Measurements from ENCODE around the gene MMP17. TPM values are rescaled to one million over a fixed set of nuclear protein-coding genes. Genes with fewer than 3 reads are reported as not detected.

MMP17 gene
- 1 to 10 TPM in 1 of 2 experiments, under 1 TPM in 1; 0.48 to 1.1 TPM for total RNA-seq

- H3K27ac Mint-ChIP-seq, result no peak within 1 kb of the TSS
- CTCF ChIA-PET, result interaction anchor here (3.0 kb wide), 1 partner anchor 723 kb away, joined by 16 read pairs; no protein-coding TSS in a partner anchor
These were observed at the start of gene MMP17 for GRCh38 chr12:131827961-131828534. TSS of gene MMP17 (plus strand) at chr12:131828393. CDS start at chr12:131828495, 102 bp downstream.

GRCh38 chr12:131779027-131779426, 49.2 kb upstream of the MMP17 start:
- H3K27me3 Mint-ChIP-seq, result no peaks in the 10 kb centered on the region
- peaks cover 50% of the 10 kb centered on the region for H3K36me3 Mint-ChIP-seq (ENCODE audit: low read depth)
- peaks cover 11% of the 10 kb centered on the region for H3K4me1 Mint-ChIP-seq
- H3K9me3 Mint-ChIP-seq, result no peaks in the 10 kb centered on the region
- no peak overlapping the region for H3K27ac Mint-ChIP-seq
- no peak for DNase-seq
- POLR2A ChIA-PET, result no interaction called here
- H3K4me3 Mint-ChIP-seq, result no peak overlapping the region
- CTCF ChIA-PET, result no interaction called here

More at GRCh38 chr12:131827961-131828534, at the start of gene MMP17:
- POLR2A ChIA-PET, result no interaction called here
- H3K4me1 Mint-ChIP-seq, result peaks cover 11% of the 10 kb centered on the region
- no peak for DNase-seq
- peak within 1 kb of the TSS; percentile 13 for H3K4me3 Mint-ChIP-seq
- no peaks in the 10 kb centered on the region for H3K36me3 Mint-ChIP-seq (ENCODE audit: low read depth)
- no peaks in the 10 kb centered on the region for H3K9me3 Mint-ChIP-seq
- peaks cover 40% of the 10 kb centered on the region for H3K27me3 Mint-ChIP-seq

- no peak overlapping the region for H3K4me3 Mint-ChIP-seq
These were observed 46.1 kb upstream of the MMP17 start for GRCh38 chr12:131782061-131782460.

GRCh38 chr12:131783915-131784541, 44.2 kb upstream of the MMP17 start:
- Mint-ChIP-seq H3K4me3 (no peak overlapping the region), H3K36me3 (ENCODE audit: low read depth) (peaks cover 41% of the 10 kb centered on the region), H3K4me1 (no peaks in the 10 kb centered on the region), H3K9me3 (no peaks in the 10 kb centered on the region), H3K27me3 (no peaks in the 10 kb centered on the region), H3K27ac (no peak overlapping the region)
- no peak for DNase-seq
- ChIA-PET POLR2A (no interaction called here), CTCF (no interaction called here)

More at GRCh38 chr12:131782061-131782460, 46.1 kb upstream of the MMP17 start:
- ChIA-PET CTCF (no interaction called here), POLR2A (interaction anchor here (1.4 kb wide), 1 partner anchor 148 kb away, joined by 3 read pairs; no protein-coding TSS in a partner anchor)
- H3K4me1 Mint-ChIP-seq, result no peaks in the 10 kb centered on the region
- no peak for DNase-seq
- no peaks in the 10 kb centered on the region for H3K9me3 Mint-ChIP-seq
- peaks cover 51% of the 10 kb centered on the region for H3K36me3 Mint-ChIP-seq (ENCODE audit: low read depth)
- no peak overlapping the region for H3K27ac Mint-ChIP-seq
- H3K27me3 Mint-ChIP-seq, result no peaks in the 10 kb centered on the region

GRCh38 chr12:131784909-131785762, 43.1 kb upstream of the MMP17 start:
- H3K9me3 Mint-ChIP-seq, result no peaks in the 10 kb centered on the region
- POLR2A ChIA-PET, result interaction anchor here (1.2 kb wide), 1 partner anchor 10 kb away, joined by 5 read pairs; no protein-coding TSS in a partner anchor
- H3K27me3 Mint-ChIP-seq, result no peaks in the 10 kb centered on the region
- no peak for DNase-seq
- peak overlapping the region; percentile 24 for H3K27ac Mint-ChIP-seq
- H3K4me1 Mint-ChIP-seq, result no peaks in the 10 kb centered on the region
- CTCF ChIA-PET, result no interaction called here
- no peak overlapping the region for H3K4me3 Mint-ChIP-seq
- peaks cover 46% of the 10 kb centered on the region for H3K36me3 Mint-ChIP-seq (ENCODE audit: low read depth)

- Mint-ChIP-seq H3K36me3 (ENCODE audit: low read depth) (peaks cover 49% of the 10 kb centered on the region), H3K9me3 (no peaks in the 10 kb centered on the region), H3K27me3 (no peaks in the 10 kb centered on the region), H3K4me3 (no peak overlapping the region), H3K4me1 (no peaks in the 10 kb centered on the region), H3K27ac (no peak overlapping the region)
- ChIA-PET POLR2A (interaction anchor here (0.8 to 1.2 kb wide), 2 partner anchors 9 to 51 kb away, joined by 3 to 5 read pairs; no protein-coding TSS in a partner anchor), CTCF (no interaction called here)
- DNase-seq, result no peak
These were observed 42.3 kb upstream of the MMP17 start for GRCh38 chr12:131785763-131786330.

GRCh38 chr12:131786331-131786730, 41.9 kb upstream of the MMP17 start:
- Mint-ChIP-seq H3K4me3 (no peak overlapping the region), H3K27ac (no peak overlapping the region), H3K27me3 (no peaks in the 10 kb centered on the region), H3K36me3 (ENCODE audit: low read depth) (peaks cover 52% of the 10 kb centered on the region), H3K4me1 (no peaks in the 10 kb centered on the region), H3K9me3 (no peaks in the 10 kb centered on the region)
- CTCF ChIA-PET, result no interaction called here
- POLR2A ChIA-PET, result interaction anchor here (0.8 kb wide), 1 partner anchor 52 kb away, joined by 3 read pairs; no protein-coding TSS in a partner anchor
- DNase-seq, result no peak

GRCh38 chr12:131787143-131787660, 41.0 kb upstream of the MMP17 start:
- Mint-ChIP-seq H3K36me3 (ENCODE audit: low read depth) (peaks cover 53% of the 10 kb centered on the region), H3K9me3 (no peaks in the 10 kb centered on the region)
- CTCF ChIA-PET, result no interaction called here

GRCh38 chr12:131788070-131788469, 40.1 kb upstream of the MMP17 start:
- no peak for DNase-seq
- no peaks in the 10 kb centered on the region for H3K4me1 Mint-ChIP-seq
- ChIA-PET CTCF (no interaction called here), POLR2A (no interaction called here)
- no peaks in the 10 kb centered on the region for H3K27me3 Mint-ChIP-seq
- H3K36me3 Mint-ChIP-seq (ENCODE audit: low read depth), result peaks cover 51% of the 10 kb centered on the region
- no peaks in the 10 kb centered on the region for H3K9me3 Mint-ChIP-seq
- no peak overlapping the region for H3K4me3 Mint-ChIP-seq
- no peak overlapping the region for H3K27ac Mint-ChIP-seq

More at GRCh38 chr12:131787143-131787660, 41.0 kb upstream of the MMP17 start:
- H3K27me3 Mint-ChIP-seq, result no peaks in the 10 kb centered on the region
- no peaks in the 10 kb centered on the region for H3K4me1 Mint-ChIP-seq
- no peak for DNase-seq
- no peak overlapping the region for H3K27ac Mint-ChIP-seq
- POLR2A ChIA-PET, result no interaction called here
- no peak overlapping the region for H3K4me3 Mint-ChIP-seq

- Mint-ChIP-seq H3K4me3 (no peak overlapping the region), H3K27me3 (no peaks in the 10 kb centered on the region), H3K36me3 (ENCODE audit: low read depth) (peaks cover 51% of the 10 kb centered on the region), H3K9me3 (no peaks in the 10 kb centered on the region), H3K4me1 (no peaks in the 10 kb centered on the region), H3K27ac (no peak overlapping the region)
- ChIA-PET POLR2A (no interaction called here), CTCF (no interaction called here)
- no peak for DNase-seq
These were observed 38.6 kb upstream of the MMP17 start for GRCh38 chr12:131789638-131790037.

- no peak for DNase-seq
- H3K9me3 Mint-ChIP-seq, result no peaks in the 10 kb centered on the region
- H3K36me3 Mint-ChIP-seq (ENCODE audit: low read depth), result peaks cover 47% of the 10 kb centered on the region
- ChIA-PET CTCF (interaction anchor here (1.1 kb wide), 1 partner anchor 15 kb away, joined by 3 read pairs; no protein-coding TSS in a partner anchor), POLR2A (no interaction called here)
- no peaks in the 10 kb centered on the region for H3K27me3 Mint-ChIP-seq
- H3K4me1 Mint-ChIP-seq, result no peaks in the 10 kb centered on the region
- no peak overlapping the region for H3K4me3 Mint-ChIP-seq
- no peak overlapping the region for H3K27ac Mint-ChIP-seq
These were observed 34.8 kb upstream of the MMP17 start for GRCh38 chr12:131793243-131794022.

GRCh38 chr12:131794061-131794460, 34.1 kb upstream of the MMP17 start:
- Mint-ChIP-seq H3K4me1 (no peaks in the 10 kb centered on the region), H3K9me3 (no peaks in the 10 kb centered on the region), H3K27me3 (no peaks in the 10 kb centered on the region), H3K36me3 (ENCODE audit: low read depth) (peaks cover 46% of the 10 kb centered on the region), H3K4me3 (no peak overlapping the region), H3K27ac (no peak overlapping the region)
- DNase-seq, result no peak
- CTCF ChIA-PET, result interaction anchor here (1.1 kb wide), 1 partner anchor 14 kb away, joined by 3 read pairs; no protein-coding TSS in a partner anchor
- POLR2A ChIA-PET, result no interaction called here

All from activated CD4-positive, alpha-beta memory T cell treated with anti-CD3 and anti-CD28 coated beads, Interleukin-2, amount 10 ng/mL, durations not matched to agents 7 days and 5 days (primary cell).